Measurements from ENCODE around the gene SYNDIG1L. TPM values are rescaled to one million over a fixed set of nuclear protein-coding genes. Genes with fewer than 3 reads are reported as not detected.

The SYNDIG1L gene
- total RNA-seq, 1 experiment from 2014 or later: not detected

DNA sequence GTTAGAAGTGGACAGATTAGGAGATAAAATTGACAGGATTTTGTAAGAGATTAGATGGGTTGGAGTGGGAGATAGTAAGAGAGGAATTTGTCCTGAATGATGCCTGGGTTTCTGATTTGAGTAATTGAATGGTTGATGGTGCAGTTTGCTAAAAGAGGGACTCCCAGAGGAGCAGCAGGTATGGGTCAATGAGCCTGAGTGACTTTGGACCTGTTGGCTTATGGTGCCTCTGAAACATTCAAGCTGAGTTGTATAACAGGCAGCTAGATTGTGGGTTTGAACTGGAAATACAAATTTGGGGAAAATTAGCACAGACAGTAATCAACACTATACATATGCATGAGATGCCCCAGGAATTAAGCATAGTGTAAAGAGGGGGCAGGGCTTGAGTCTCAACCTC is 16.7 kb upstream of the SYNDIG1L start:
- Histone ChIP-seq H4K20me1 (ENCODE audit: insufficient read depth) (no peaks in the 10 kb centered on the region), H3K79me2 (ENCODE audit: insufficient read depth, low read length) (no peaks in the 10 kb centered on the region), H3K4me3 (replicated peaks in 1 of 2; ENCODE audit: low read depth in 1 of 2, low read length in 2 of 2) (no peak overlapping the region), H3K4me2 (ENCODE audit: low read length) (no peak overlapping the region), H3K27ac (ENCODE audit: low read depth, low read length) (no peak overlapping the region), H3K27me3 (ENCODE audit: insufficient read depth, low read length) (peaks cover 23% of the 10 kb centered on the region; the same call in 1 of the 2 replicates), H3K9me2 (ENCODE audit: insufficient read depth) (no peaks in the 10 kb centered on the region), H2AFZ (ENCODE audit: low read depth, low read length, poor library complexity, severe bottlenecking) (no peak overlapping the region), H3K9ac (ENCODE audit: low read length) (no peak overlapping the region), H3K4me1 (ENCODE audit: control insufficient read depth in 1 of 2, insufficient read depth in 2 of 2, low read length in 2 of 2) (peaks cover 0 to 3% of the 10 kb centered on the region in 2 experiments; a peak in 1 of 4 replicates), H3K9me3 (ENCODE audit: control insufficient read depth in 1 of 2, insufficient read depth in 1 of 2, low read depth in 1 of 2, low read length in 2 of 2) (no peaks in the 10 kb centered on the region), H3K36me3 (ENCODE audit: control insufficient read depth in 1 of 2, insufficient read depth in 2 of 2, low read length in 2 of 2) (no peaks in the 10 kb centered on the region)
- ChIA-PET RAD21 (ENCODE audit: low non-redundant PET in 1 of 2, low total read pairs in 2 of 2, uncharacterized antibody in 2 of 2, unreplicated experiment in 2 of 2) (no interaction called here), POLR2A (no interaction called here), CTCF (no interaction called here)
- TF ChIP-seq, protein P1, sequence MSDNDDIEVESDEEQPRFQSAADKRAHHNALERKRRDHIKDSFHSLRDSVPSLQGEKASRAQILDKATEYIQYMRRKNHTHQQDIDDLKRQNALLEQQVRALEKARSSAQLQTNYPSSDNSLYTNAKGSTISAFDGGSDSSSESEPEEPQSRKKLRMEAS (IDR thresholded peaks at IDR 0.05): no peak
- TF ChIP-seq SP1 (IDR thresholded peaks at IDR 0.05; ENCODE audit: low read depth) (no peak), JUND (IDR thresholded peaks at IDR 0.05) (no peak), POLR2AphosphoS5 (IDR thresholded peaks at IDR 0.05; ENCODE audit: low read depth, low read length) (no peak), EZH2phosphoT487 (IDR thresholded peaks at IDR 0.05; ENCODE audit: borderline replicate concordance) (no peak), ZFX (IDR thresholded peaks at IDR 0.05) (no peak), EGR1 (IDR thresholded peaks at IDR 0.05; ENCODE audit: low read depth) (no peak), ZNF274 (IDR thresholded peaks at IDR 0.05; ENCODE audit: low read depth, low read length) (no peak), EZH2 (IDR thresholded peaks at IDR 0.05) (no peak), SRF (IDR thresholded peaks at IDR 0.05; ENCODE audit: low read depth) (no peak), YY1 (IDR thresholded peaks at IDR 0.05; ENCODE audit: extremely low read depth, insufficient replicate concordance, low read depth, low read length) (no peak), SIN3A (IDR thresholded peaks at IDR 0.05; ENCODE audit: low read depth) (no peak), ELF1 (IDR thresholded peaks at IDR 0.05; ENCODE audit: borderline replicate concordance, low read depth) (no peak)
- TF ChIP-seq, protein P2, sequence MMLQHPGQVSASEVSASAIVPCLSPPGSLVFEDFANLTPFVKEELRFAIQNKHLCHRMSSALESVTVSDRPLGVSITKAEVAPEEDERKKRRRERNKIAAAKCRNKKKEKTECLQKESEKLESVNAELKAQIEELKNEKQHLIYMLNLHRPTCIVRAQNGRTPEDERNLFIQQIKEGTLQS (IDR thresholded peaks at IDR 0.05): no peak
- TF ChIP-seq, protein P3, sequence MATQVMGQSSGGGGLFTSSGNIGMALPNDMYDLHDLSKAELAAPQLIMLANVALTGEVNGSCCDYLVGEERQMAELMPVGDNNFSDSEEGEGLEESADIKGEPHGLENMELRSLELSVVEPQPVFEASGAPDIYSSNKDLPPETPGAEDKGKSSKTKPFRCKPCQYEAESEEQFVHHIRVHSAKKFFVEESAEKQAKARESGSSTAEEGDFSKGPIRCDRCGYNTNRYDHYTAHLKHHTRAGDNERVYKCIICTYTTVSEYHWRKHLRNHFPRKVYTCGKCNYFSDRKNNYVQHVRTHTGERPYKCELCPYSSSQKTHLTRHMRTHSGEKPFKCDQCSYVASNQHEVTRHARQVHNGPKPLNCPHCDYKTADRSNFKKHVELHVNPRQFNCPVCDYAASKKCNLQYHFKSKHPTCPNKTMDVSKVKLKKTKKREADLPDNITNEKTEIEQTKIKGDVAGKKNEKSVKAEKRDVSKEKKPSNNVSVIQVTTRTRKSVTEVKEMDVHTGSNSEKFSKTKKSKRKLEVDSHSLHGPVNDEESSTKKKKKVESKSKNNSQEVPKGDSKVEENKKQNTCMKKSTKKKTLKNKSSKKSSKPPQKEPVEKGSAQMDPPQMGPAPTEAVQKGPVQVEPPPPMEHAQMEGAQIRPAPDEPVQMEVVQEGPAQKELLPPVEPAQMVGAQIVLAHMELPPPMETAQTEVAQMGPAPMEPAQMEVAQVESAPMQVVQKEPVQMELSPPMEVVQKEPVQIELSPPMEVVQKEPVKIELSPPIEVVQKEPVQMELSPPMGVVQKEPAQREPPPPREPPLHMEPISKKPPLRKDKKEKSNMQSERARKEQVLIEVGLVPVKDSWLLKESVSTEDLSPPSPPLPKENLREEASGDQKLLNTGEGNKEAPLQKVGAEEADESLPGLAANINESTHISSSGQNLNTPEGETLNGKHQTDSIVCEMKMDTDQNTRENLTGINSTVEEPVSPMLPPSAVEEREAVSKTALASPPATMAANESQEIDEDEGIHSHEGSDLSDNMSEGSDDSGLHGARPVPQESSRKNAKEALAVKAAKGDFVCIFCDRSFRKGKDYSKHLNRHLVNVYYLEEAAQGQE (IDR thresholded peaks at IDR 0.05; ENCODE audit: low read depth): no peak
- TF ChIP-seq, protein P4, sequence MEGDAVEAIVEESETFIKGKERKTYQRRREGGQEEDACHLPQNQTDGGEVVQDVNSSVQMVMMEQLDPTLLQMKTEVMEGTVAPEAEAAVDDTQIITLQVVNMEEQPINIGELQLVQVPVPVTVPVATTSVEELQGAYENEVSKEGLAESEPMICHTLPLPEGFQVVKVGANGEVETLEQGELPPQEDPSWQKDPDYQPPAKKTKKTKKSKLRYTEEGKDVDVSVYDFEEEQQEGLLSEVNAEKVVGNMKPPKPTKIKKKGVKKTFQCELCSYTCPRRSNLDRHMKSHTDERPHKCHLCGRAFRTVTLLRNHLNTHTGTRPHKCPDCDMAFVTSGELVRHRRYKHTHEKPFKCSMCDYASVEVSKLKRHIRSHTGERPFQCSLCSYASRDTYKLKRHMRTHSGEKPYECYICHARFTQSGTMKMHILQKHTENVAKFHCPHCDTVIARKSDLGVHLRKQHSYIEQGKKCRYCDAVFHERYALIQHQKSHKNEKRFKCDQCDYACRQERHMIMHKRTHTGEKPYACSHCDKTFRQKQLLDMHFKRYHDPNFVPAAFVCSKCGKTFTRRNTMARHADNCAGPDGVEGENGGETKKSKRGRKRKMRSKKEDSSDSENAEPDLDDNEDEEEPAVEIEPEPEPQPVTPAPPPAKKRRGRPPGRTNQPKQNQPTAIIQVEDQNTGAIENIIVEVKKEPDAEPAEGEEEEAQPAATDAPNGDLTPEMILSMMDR (IDR thresholded peaks at IDR 0.05 in 2 of 3, conservative IDR thresholded peaks at IDR 0.05 in 1 of 3; ENCODE audit: borderline replicate concordance in 1 of 3, insufficient read depth in 1 of 3, low read depth in 2 of 3, low read length in 2 of 3): no peak
- TF ChIP-seq, protein P5, sequence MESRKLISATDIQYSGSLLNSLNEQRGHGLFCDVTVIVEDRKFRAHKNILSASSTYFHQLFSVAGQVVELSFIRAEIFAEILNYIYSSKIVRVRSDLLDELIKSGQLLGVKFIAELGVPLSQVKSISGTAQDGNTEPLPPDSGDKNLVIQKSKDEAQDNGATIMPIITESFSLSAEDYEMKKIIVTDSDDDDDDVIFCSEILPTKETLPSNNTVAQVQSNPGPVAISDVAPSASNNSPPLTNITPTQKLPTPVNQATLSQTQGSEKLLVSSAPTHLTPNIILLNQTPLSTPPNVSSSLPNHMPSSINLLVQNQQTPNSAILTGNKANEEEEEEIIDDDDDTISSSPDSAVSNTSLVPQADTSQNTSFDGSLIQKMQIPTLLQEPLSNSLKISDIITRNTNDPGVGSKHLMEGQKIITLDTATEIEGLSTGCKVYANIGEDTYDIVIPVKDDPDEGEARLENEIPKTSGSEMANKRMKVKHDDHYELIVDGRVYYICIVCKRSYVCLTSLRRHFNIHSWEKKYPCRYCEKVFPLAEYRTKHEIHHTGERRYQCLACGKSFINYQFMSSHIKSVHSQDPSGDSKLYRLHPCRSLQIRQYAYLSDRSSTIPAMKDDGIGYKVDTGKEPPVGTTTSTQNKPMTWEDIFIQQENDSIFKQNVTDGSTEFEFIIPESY (IDR thresholded peaks at IDR 0.05; ENCODE audit: extremely low read depth, insufficient replicate concordance, low read length): no peak
- ATAC-seq: no peak
- no peak for DNase-seq (ENCODE audit: low read depth, low spot score)
- intact Hi-C loops (cut with micrococcal nuclease): no loop called here
- BruUV-seq (replicated peaks): no TSS peak
